GM12878 (cell line): ENCODE data around the gene TTC39B. TPM values are rescaled to one million over a fixed set of nuclear protein-coding genes. Genes with fewer than 3 reads are reported as not detected.

Source experiments
- ATAC-seq: fragments of 200-7000 bp; cut with Tn5 transposase; 3 replicates; pipeline ENCODE4 v1.9.1; 2020; ENCODE audit warnings: mild to moderate bottlenecking, moderate library complexity
- BruUV-seq: library from RNA; stranded (reverse); fragments of 400-500 nt; replicated peaks from 2 replicates; lab custom pipeline; 2021; lab: Mats Ljungman, UMichigan
- CTCF ChIA-PET: fragments of 300-600 bp; sonication (Branson Sonifier 250); formaldehyde crosslinking; extraction: SDS; loops from one replicate; lab custom pipeline; 2021; ENCODE audit warnings: inconsistent platforms; lab: Yijun Ruan, JAX
- POLR2A ChIA-PET: fragments of 350-600 bp; formaldehyde crosslinking; extraction: SDS; loops from one replicate; lab custom pipeline; 2021; ENCODE audit warnings: inconsistent platforms; lab: Charles Lee
- RAD21 ChIA-PET: fragments of 300-600 bp; sonication (Branson Sonifier 250); formaldehyde crosslinking; loops from one replicate; lab custom pipeline; 2023; ENCODE audit warnings: antibody characterized with exemption; ENCODE audit not compliant: unreplicated experiment; lab: Charles Lee
- SMC1A ChIA-PET: fragments of 300-600 bp; sonication (Branson Sonifier 250); formaldehyde crosslinking; loops from one replicate; lab custom pipeline; 2023; ENCODE audit not compliant: unreplicated experiment, uncharacterized antibody; lab: Charles Lee
- DNase-seq: peaks from one replicate; pipeline ENCODE4 v3.0.0-alpha.2; 2011; ENCODE audit warnings: low read depth, low spot score
- FAIRE-seq: peaks from 3 replicates; lab custom pipeline; 2011; peaks lifted over from hg19 to GRCh38; lab: Jason Lieb, UNC
- H2AFZ ChIP-seq: 2 replicates; pipeline ENCODE4 v1.6.0; 2011; ENCODE audit warnings: low read depth, low read length, control low read depth; ENCODE audit not compliant: control insufficient read depth
- H3K27ac ChIP-seq: 2 replicates; pipeline ENCODE4 v1.5.1; 2011; ENCODE audit warnings: control low read depth; ENCODE audit not compliant: control insufficient read depth, insufficient read depth
- H3K27me3 ChIP-seq, 2 experiments: replicated peaks in 1 of 2; 2 replicates each; pipeline versions ENCODE4 v1.6.0 to v1.6.1; 2011; ENCODE audit warnings: low read length in 1 of 2; ENCODE audit not compliant: control insufficient read depth in 2 of 2, insufficient read depth in 2 of 2
- H3K36me3 ChIP-seq, 2 experiments: 2 replicates each; pipeline ENCODE4 v1.5.1; 2011; ENCODE audit warnings: low read length in 1 of 2; ENCODE audit not compliant: control insufficient read depth in 2 of 2, insufficient read depth in 2 of 2
- H3K4me1 ChIP-seq: 2 replicates; pipeline ENCODE4 v1.6.1; 2011; ENCODE audit warnings: mild to moderate bottlenecking, low read length, moderate library complexity, mixed read lengths; ENCODE audit not compliant: control insufficient read depth, insufficient read depth
- H3K4me2 ChIP-seq: 2 replicates; pipeline ENCODE4 v1.6.0; 2011; ENCODE audit warnings: control low read depth; ENCODE audit not compliant: control insufficient read depth, insufficient read depth
- H3K4me3 ChIP-seq: fragments of 200-600 bp; sonication (generic); 2 replicates; pipeline ENCODE4 v1.5.1; 2016
- H3K79me2 ChIP-seq: 2 replicates; pipeline ENCODE4 v1.6.0; 2011; ENCODE audit warnings: low read length; ENCODE audit not compliant: control insufficient read depth, insufficient read depth
- H3K9ac ChIP-seq: 2 replicates; pipeline ENCODE4 v1.8.0; 2011; ENCODE audit warnings: low read length, control low read depth, mixed read lengths; ENCODE audit not compliant: control insufficient read depth, insufficient read depth
- H3K9me3 ChIP-seq: replicated peaks from 3 replicates; pipeline ENCODE4 v1.5.1; 2011; ENCODE audit warnings: mild to moderate bottlenecking, low read length; ENCODE audit not compliant: control insufficient read depth, insufficient read depth
- H4K20me1 ChIP-seq: 2 replicates; pipeline ENCODE4 v1.6.0; 2011; ENCODE audit not compliant: control insufficient read depth, insufficient read depth
- GATAD2B ChIP-seq: fragments of 450-650 bp; conservative IDR thresholded peaks from 2 replicates; pipeline ENCODE4 v1.6.1; 2017; ENCODE audit warnings: low read depth, mild to moderate bottlenecking, moderate library complexity
- HDAC6 ChIP-seq: fragments of 200-600 bp; sonication (generic); IDR thresholded peaks from one replicate; pipeline ENCODE4 v1.8.0; 2017; ENCODE audit warnings: antibody characterized with exemption; ENCODE audit not compliant: unreplicated experiment
- KAT2A ChIP-seq: conservative IDR thresholded peaks from 2 replicates; pipeline ENCODE4 v1.6.1; 2011; ENCODE audit warnings: low read depth, low read length; ENCODE audit not compliant: control insufficient read depth
- NKRF ChIP-seq: fragments of 450-650 bp; conservative IDR thresholded peaks from 2 replicates; pipeline ENCODE4 v1.6.1; 2017; ENCODE audit warnings: mild to moderate bottlenecking, moderate library complexity
- PML ChIP-seq: IDR thresholded peaks from 2 replicates; pipeline ENCODE4 v1.6.1; 2012; ENCODE audit warnings: low read length, inconsistent platforms
- POLR2A ChIP-seq: IDR thresholded peaks from 2 replicates; pipeline ENCODE4 v1.6.1; 2011; ENCODE audit warnings: low read depth, mild to moderate bottlenecking, low read length
- RFX5 ChIP-seq: IDR thresholded peaks from 2 replicates; pipeline ENCODE4 v1.6.1; 2011; ENCODE audit warnings: low read depth, low read length, improper control_type of control experiment
- SIX5 ChIP-seq: IDR thresholded peaks from 2 replicates; pipeline ENCODE4 v1.6.1; 2011; ENCODE audit warnings: mild to moderate bottlenecking, low read depth, low read length, moderate library complexity; ENCODE audit not compliant: severe bottlenecking
- SMAD1 ChIP-seq: fragments of 450-650 bp; IDR thresholded peaks from 2 replicates; pipeline ENCODE4 v1.6.1; 2018; ENCODE audit warnings: mild to moderate bottlenecking, low read depth; ENCODE audit not compliant: partially characterized antibody
- TBL1XR1 ChIP-seq: IDR thresholded peaks from 2 replicates; pipeline ENCODE4 v1.6.1; 2012; ENCODE audit warnings: low read depth, low read length, improper control_type of control experiment
- WRNIP1 ChIP-seq: IDR thresholded peaks from 2 replicates; pipeline ENCODE4 v1.6.1; 2011; ENCODE audit warnings: low read depth, low read length, improper control_type of control experiment, borderline replicate concordance
- ZBED1 ChIP-seq: IDR thresholded peaks from 2 replicates; pipeline ENCODE4 v1.6.1; 2016; ENCODE audit warnings: borderline replicate concordance
- ZBTB11 ChIP-seq: fragments of 450-650 bp; formaldehyde crosslinking; IDR thresholded peaks from 2 replicates; pipeline ENCODE4 v1.5.0; 2022; ENCODE audit warnings: mild to moderate bottlenecking, missing genetic modification characterization
- WGBS: methylation state at CpG from one replicate; pipeline ENCODE4 v1.1.6; 2016; ENCODE audit warnings: low lambda C conversion rate; ENCODE audit not compliant: insufficient replicate concordance, insufficient coverage; ENCODE audit errors: missing lambda C conversion rate; 5-methylcytosine and 5-hydroxymethylcytosine counted together
- in situ Hi-C: fragments of 300-500 bp; cut with MboI; formaldehyde crosslinking; loops from 9 replicates; pipeline ENCODE4 v1.14.3; 2018; ENCODE audit warnings: mixed read lengths
- intact Hi-C: fragments of 100-400 bp; cut with micrococcal nuclease; formaldehyde crosslinking; loops from one replicate; pipeline ENCODE4 v1.14.2; 2022; ENCODE audit not compliant: unreplicated experiment
- polyA plus RNA-seq, 11 experiments: library from polyadenylated mRNA; depleted of rRNA in 4 of 11; unstranded in 6 of 11; stranded (reverse) in 5 of 11; fragments of >200 nt; fragmentation: Nextera tagmentation in 4 of 11; fragmentation: Illumina TruSeq in 1 of 11; extraction: Ambion mirVana in 4 of 11; extraction: Trizol in 1 of 11; gene quantifications; 1 replicate in 1 of 11; 2 replicates in 10 of 11; pipeline versions ENCODE4 v1.2.1 to v1.2.3, GENCODE V29; 2011 to 2016; ENCODE audit warnings: inconsistent platforms in 2 of 11, missing spikeins in 2 of 11, low read depth in 1 of 11
- total RNA-seq, 4 experiments: library from RNA; depleted of rRNA in 3 of 4; stranded (reverse); fragments of >200 nt in 3 of 4; fragmentation: Illumina TruSeq in 1 of 4; extraction: Trizol in 1 of 4; gene quantifications; 2 replicates each; pipeline versions ENCODE4 v1.2.1 to v1.2.3, GENCODE V29; 2013 to 2021
- TF ChIP-seq, protein P1 (sequence below): fragments of 450-650 bp; IDR thresholded peaks from 2 replicates; pipeline ENCODE4 v1.6.1; 2016; ENCODE audit warnings: mild to moderate bottlenecking
- TF ChIP-seq, protein P2 (sequence below): fragments of 450-650 bp; IDR thresholded peaks from 2 replicates; pipeline ENCODE4 v1.6.1; 2017; ENCODE audit warnings: antibody characterized with exemption, mild to moderate bottlenecking, moderate library complexity

The TTC39B gene
- total and polyA plus RNA-seq, 10 of the 15 experiments (the other 5 are each of a cell fraction or from before 2014, with no cell fraction given), result 0.68 to 2.5 (median 1.5) TPM

- TF ChIP-seq, protein P1, sequence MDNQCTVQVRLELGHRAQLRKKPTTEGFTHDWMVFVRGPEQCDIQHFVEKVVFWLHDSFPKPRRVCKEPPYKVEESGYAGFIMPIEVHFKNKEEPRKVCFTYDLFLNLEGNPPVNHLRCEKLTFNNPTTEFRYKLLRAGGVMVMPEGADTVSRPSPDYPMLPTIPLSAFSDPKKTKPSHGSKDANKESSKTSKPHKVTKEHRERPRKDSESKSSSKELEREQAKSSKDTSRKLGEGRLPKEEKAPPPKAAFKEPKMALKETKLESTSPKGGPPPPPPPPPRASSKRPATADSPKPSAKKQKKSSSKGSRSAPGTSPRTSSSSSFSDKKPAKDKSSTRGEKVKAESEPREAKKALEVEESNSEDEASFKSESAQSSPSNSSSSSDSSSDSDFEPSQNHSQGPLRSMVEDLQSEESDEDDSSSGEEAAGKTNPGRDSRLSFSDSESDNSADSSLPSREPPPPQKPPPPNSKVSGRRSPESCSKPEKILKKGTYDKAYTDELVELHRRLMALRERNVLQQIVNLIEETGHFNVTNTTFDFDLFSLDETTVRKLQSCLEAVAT, result no peak
- TF ChIP-seq GATAD2B, result no peak
- no peak for TF ChIP-seq RFX5
- no peak for TF ChIP-seq SMAD1
- TF ChIP-seq WRNIP1, result no peak
- TF ChIP-seq, all 136 proteins: peak for 0
Measured at GRCh38 chr9:15353892-15354291, 46.9 kb upstream of the TTC39B start (continued).

- H3K9me3 ChIP-seq, result no peaks in the 10 kb centered on the region
- WGBS, result 0% methylated on average over 3 of the region's 3 CpGs
- H3K27me3 ChIP-seq, result no peaks in the 10 kb centered on the region
- intact Hi-C loops, result no loop called here
- FAIRE-seq (no peak), DNase-seq (no peak), ATAC-seq (no peak)
- in situ Hi-C loops, result no loop called here
- ChIA-PET SMC1A (interaction anchor here (0.7 to 1.1 kb wide), 3 partner anchors 56 to 254 kb away, joined by 3 read pairs; no protein-coding TSS in a partner anchor), POLR2A (no interaction called here), RAD21 (no interaction called here), CTCF (no interaction called here)
- no peak overlapping the region for H3K4me3 ChIP-seq
- H4K20me1 ChIP-seq, result no peaks in the 10 kb centered on the region
- H2AFZ ChIP-seq, result no peak overlapping the region
- BruUV-seq, result no TSS peak
- H3K9ac ChIP-seq, result no peak overlapping the region
- no peak overlapping the region for H3K4me2 ChIP-seq
- H3K36me3 ChIP-seq, result no peaks in the 10 kb centered on the region
- H3K4me1 ChIP-seq, result no peaks in the 10 kb centered on the region
- no peak overlapping the region for H3K27ac ChIP-seq
- no peaks in the 10 kb centered on the region for H3K79me2 ChIP-seq
- TF ChIP-seq TBL1XR1, result no peak
- no peak for TF ChIP-seq NKRF
- no peak for TF ChIP-seq PML
- TF ChIP-seq ZBED1, result no peak
- TF ChIP-seq POLR2A, result no peak
- TF ChIP-seq ZBTB11 (CRISPR knock-in tag), result no peak
- no peak for TF ChIP-seq SIX5
- no peak for TF ChIP-seq KAT2A
- TF ChIP-seq, protein P2, sequence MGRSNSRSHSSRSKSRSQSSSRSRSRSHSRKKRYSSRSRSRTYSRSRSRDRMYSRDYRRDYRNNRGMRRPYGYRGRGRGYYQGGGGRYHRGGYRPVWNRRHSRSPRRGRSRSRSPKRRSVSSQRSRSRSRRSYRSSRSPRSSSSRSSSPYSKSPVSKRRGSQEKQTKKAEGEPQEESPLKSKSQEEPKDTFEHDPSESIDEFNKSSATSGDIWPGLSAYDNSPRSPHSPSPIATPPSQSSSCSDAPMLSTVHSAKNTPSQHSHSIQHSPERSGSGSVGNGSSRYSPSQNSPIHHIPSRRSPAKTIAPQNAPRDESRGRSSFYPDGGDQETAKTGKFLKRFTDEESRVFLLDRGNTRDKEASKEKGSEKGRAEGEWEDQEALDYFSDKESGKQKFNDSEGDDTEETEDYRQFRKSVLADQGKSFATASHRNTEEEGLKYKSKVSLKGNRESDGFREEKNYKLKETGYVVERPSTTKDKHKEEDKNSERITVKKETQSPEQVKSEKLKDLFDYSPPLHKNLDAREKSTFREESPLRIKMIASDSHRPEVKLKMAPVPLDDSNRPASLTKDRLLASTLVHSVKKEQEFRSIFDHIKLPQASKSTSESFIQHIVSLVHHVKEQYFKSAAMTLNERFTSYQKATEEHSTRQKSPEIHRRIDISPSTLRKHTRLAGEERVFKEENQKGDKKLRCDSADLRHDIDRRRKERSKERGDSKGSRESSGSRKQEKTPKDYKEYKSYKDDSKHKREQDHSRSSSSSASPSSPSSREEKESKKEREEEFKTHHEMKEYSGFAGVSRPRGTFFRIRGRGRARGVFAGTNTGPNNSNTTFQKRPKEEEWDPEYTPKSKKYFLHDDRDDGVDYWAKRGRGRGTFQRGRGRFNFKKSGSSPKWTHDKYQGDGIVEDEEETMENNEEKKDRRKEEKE, result no peak
- no peak for TF ChIP-seq HDAC6
Measured at GRCh38 chr9:15352306-15352705, 45.3 kb upstream of the TTC39B start.
